ENCODE results near the gene FXYD4.

DNA sequence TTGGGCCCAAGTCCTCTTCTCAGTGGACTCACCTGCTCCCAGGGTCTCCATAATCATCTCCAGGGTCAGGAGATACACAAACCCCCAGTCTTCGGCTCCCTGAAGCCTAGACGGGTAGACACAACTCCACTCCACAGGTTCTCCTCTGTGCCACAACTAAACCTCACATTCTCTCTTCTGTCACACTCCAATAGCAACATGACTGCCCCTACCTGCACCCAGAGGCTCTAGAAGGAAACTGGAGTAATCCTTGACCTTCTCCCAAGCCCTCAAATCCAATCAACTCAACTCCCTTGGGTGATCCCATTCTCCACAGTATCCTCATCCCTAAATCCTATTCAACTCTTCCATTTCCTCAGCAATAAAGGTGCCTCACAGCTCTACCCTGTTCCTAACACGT lies 21.3 kb downstream of the FXYD4 start:
- no peak for TF ChIP-seq POLR2AphosphoS5 (IDR thresholded peaks at IDR 0.05; ENCODE audit: low read depth, low read length)
- TF ChIP-seq POLR2A (IDR thresholded peaks at IDR 0.05; ENCODE audit: low read depth, low read length): no peak
- no peak for TF ChIP-seq TAF1 (IDR thresholded peaks at IDR 0.05; ENCODE audit: low read depth, low read length)
- TF ChIP-seq PAX5 (IDR thresholded peaks at IDR 0.05; ENCODE audit: insufficient read depth, low read length, severe bottlenecking): no peak
- TF ChIP-seq SPI1 (IDR thresholded peaks at IDR 0.05; ENCODE audit: low read depth, low read length): no peak
